ENCODE data around the gene SGPL1.
"Not testable (repeated sequence)": the region's sequence is repeated elsewhere in the genome, so short reads cannot be mapped to it uniquely, and the experiment has no call there.

SGPL1 gene, protein sequence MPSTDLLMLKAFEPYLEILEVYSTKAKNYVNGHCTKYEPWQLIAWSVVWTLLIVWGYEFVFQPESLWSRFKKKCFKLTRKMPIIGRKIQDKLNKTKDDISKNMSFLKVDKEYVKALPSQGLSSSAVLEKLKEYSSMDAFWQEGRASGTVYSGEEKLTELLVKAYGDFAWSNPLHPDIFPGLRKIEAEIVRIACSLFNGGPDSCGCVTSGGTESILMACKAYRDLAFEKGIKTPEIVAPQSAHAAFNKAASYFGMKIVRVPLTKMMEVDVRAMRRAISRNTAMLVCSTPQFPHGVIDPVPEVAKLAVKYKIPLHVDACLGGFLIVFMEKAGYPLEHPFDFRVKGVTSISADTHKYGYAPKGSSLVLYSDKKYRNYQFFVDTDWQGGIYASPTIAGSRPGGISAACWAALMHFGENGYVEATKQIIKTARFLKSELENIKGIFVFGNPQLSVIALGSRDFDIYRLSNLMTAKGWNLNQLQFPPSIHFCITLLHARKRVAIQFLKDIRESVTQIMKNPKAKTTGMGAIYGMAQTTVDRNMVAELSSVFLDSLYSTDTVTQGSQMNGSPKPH

GRCh38 chr10:70815504-70816219 is at the start of gene SGPL1:
SGPL1 (plus strand) TSS chr10:70815948; CDS start chr10:70816854, 906 bp downstream.
- DNase-seq (ENCODE audit: low read depth), result peak; percentile 44
- peak within 1 kb of the TSS; percentile 76 for H3K4me3 ChIP-seq (ENCODE audit: low read depth, low read length)
- TF ChIP-seq CTCF (IDR thresholded peaks at IDR 0.05; ENCODE audit: low read depth, low read length, missing control alignments), result peak; percentile 85
- in situ Hi-C loops (cut with HindIII; ENCODE audit: low sequenced_read_pairs), result no loop called here

GRCh38 chr10:70768026-70768685 is 47.6 kb upstream of the SGPL1 start:
- in situ Hi-C loops (cut with HindIII; ENCODE audit: low sequenced_read_pairs), result loop anchor here (25.0 kb wide), 1 partner anchor 306 kb away; no protein-coding TSS in a partner anchor
- H3K4me3 ChIP-seq (ENCODE audit: low read depth, low read length); DNase-seq (ENCODE audit: low read depth): not testable (repeated sequence)

DNA sequence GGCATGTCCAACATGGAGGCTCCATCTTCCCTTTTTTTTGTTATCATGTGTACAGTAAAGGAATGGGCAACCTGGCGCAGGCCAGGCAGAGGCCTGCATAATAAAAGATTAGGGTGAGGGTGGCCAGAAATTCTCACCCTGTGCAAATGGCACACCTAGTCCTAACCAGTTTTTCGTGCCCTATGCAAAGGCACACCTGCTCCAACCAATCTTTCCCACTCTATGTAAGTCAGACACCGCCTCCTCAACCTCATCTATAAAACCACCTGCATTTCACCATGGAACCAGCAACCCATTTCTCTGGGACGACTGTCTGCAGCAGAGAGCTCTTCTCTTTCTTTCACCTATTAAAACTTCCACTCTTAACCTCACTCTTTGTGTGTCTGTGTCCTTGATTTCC is 46.6 kb upstream of the SGPL1 start:
- in situ Hi-C loops (cut with HindIII; ENCODE audit: low sequenced_read_pairs), result loop anchor here (25.0 kb wide), 1 partner anchor 307 kb away; no protein-coding TSS in a partner anchor
- no peak overlapping the region for H3K4me3 ChIP-seq (ENCODE audit: low read depth, low read length)
- no peak for DNase-seq (ENCODE audit: low read depth)
- TF ChIP-seq CTCF (IDR thresholded peaks at IDR 0.05; ENCODE audit: low read depth, low read length, missing control alignments), result no peak

- TF ChIP-seq CTCF (IDR thresholded peaks at IDR 0.05; ENCODE audit: low read depth, low read length, missing control alignments), result no peak
- no peak overlapping the region for H3K4me3 ChIP-seq (ENCODE audit: low read depth, low read length)
- in situ Hi-C loops (cut with HindIII; ENCODE audit: low sequenced_read_pairs), result loop anchor here (25.0 kb wide), 1 partner anchor 308 kb away; no protein-coding TSS in a partner anchor
- DNase-seq (ENCODE audit: low read depth), result no peak
Observed at GRCh38 chr10:70770001-70770400, 45.7 kb upstream of the SGPL1 start.

DNA sequence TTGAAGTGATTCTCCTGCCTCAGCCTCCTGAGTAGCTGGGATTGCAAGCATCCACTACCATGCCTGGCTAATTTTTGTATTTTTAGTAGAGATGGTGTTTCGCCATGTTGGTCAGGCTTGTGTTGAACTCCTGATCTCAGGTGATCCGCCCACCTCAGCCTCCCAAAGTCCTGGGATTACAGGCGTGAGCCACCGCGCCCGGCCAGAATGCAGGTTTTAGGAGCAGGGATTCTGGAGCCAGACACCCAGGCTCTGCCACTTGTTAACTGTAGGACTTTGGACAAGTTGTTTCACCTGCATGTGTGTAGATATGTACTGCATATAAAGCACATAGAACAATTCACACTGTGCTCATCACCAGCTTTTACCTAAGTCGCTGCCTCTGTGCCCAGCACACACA is 45.2 kb upstream of the SGPL1 start:
- H3K4me3 ChIP-seq (ENCODE audit: low read depth, low read length); DNase-seq (ENCODE audit: low read depth): not testable (repeated sequence)
- in situ Hi-C loops (cut with HindIII; ENCODE audit: low sequenced_read_pairs), result loop anchor here (25.0 kb wide), 1 partner anchor 308 kb away; no protein-coding TSS in a partner anchor

DNA sequence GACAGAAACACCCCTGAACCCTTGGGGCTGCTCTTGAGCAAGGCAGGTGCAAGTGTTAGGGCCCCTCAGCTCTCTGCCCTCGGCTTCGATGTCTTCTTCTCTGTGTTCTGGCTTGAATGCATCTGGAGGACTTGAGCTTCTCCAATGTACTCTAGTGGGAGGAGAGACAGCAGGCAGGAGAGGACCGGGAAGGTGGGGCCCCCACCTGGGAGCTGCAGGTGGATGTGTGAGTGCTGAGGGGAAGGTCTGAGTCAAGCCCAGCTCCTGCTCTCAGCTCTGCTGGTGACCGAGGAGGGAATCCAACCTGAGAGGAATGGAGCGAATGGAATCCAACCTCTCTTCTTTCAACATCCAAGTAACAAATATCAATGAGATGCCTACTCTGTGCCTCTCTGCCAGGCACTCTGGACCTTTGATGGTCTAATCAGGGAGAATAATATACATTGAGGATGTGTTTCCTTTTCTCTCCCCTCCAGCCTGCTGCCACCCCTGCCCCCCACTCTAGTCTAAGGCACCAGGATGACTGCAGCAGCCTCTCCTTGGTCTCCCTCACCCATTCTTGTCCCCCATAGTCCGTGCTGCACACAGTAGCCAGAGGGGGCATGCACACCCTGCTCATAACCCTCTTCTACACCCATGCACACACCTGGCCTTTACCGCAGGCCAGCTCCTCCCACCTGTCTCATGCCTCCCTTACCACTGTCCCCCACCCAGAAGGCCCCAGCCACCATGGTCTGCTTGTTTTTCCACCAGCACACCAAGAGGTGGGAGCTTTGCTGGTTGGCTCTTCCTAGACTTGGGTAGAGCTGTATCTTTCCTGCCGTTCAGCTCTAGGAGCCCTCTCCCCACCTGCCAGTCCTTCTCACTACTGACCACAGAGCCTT is 44.2 kb upstream of the SGPL1 start:
- no peak overlapping the region for H3K4me3 ChIP-seq (ENCODE audit: low read depth, low read length)
- in situ Hi-C loops (cut with HindIII; ENCODE audit: low sequenced_read_pairs), result loop anchor here (25.0 kb wide), 1 partner anchor 309 kb away; no protein-coding TSS in a partner anchor
- DNase-seq (ENCODE audit: low read depth), result no peak
- no peak for TF ChIP-seq CTCF (IDR thresholded peaks at IDR 0.05; ENCODE audit: low read depth, low read length, missing control alignments)

Data from astrocyte of the cerebellum (primary cell).